CD4-positive, alpha-beta T cell (primary cell): ENCODE measurements around the gene XCR1. TPM values are rescaled to one million over a fixed set of nuclear protein-coding genes. Genes with fewer than 3 reads are reported as not detected.

ENCODE experiments used
- ATAC-seq: fragments of 200-7000 bp; cut with Tn5 transposase; one replicate; pipeline ENCODE4 v1.10.0; 2022; ENCODE audit warnings: mild to moderate bottlenecking; ENCODE audit not compliant: poor library complexity
- CTCF ChIA-PET: fragments of 350-600 bp; sonication (Branson Sonifier 250); formaldehyde crosslinking; loops from one replicate; lab custom pipeline; 2021; ENCODE audit warnings: antibody characterized with exemption, inconsistent platforms; lab: Charles Lee
- POLR2A ChIA-PET: fragments of 350-600 bp; sonication (Branson Sonifier 250); formaldehyde crosslinking; loops from one replicate; lab custom pipeline; 2021; ENCODE audit warnings: antibody characterized with exemption, inconsistent platforms; lab: Charles Lee
- DNase-seq, 14 experiments: peaks; one replicate each; pipeline ENCODE4 v3.0.0-alpha.2; 2013 to 2020; ENCODE audit warnings: mixed read lengths in 2 of 14
- H3K27ac ChIP-seq, 2 donors: one replicate each; pipeline versions ENCODE4 v1.5.1 to v1.7.0; 2013; ENCODE audit warnings: low read length in 2 of 2, low read depth in 1 of 2, mild to moderate bottlenecking in 1 of 2
- H3K27me3 ChIP-seq, 2 experiments: 1 replicate in 1 of 2; 2 replicates in 1 of 2; pipeline versions ENCODE4 v1.6.1 to v1.7.0; 2013; ENCODE audit warnings: low read length in 2 of 2, control low read depth in 1 of 2, mild to moderate bottlenecking in 1 of 2, moderate library complexity in 1 of 2; ENCODE audit not compliant: insufficient read depth in 2 of 2, control insufficient read depth in 1 of 2
- H3K36me3 ChIP-seq: one replicate; pipeline ENCODE4 v1.6.1; 2013; ENCODE audit warnings: low read length, control low read depth; ENCODE audit not compliant: insufficient read depth
- H3K4me1 ChIP-seq: one replicate; pipeline ENCODE4 v1.6.1; 2013; ENCODE audit warnings: low read length, control low read depth; ENCODE audit not compliant: insufficient read depth
- H3K4me3 ChIP-seq: one replicate; pipeline ENCODE4 v1.5.1; 2013; ENCODE audit warnings: mild to moderate bottlenecking, low read length, moderate library complexity
- H3K9me3 ChIP-seq, 2 experiments: 1 replicate in 1 of 2; 2 replicates in 1 of 2; pipeline versions ENCODE4 v1.6.1 to v1.7.0; 2013; ENCODE audit warnings: low read length in 2 of 2, mild to moderate bottlenecking in 2 of 2, control low read depth in 1 of 2, moderate library complexity in 1 of 2; ENCODE audit not compliant: control insufficient read depth in 1 of 2, insufficient read depth in 1 of 2
- H3K27ac Mint-ChIP-seq: one replicate; pipeline ENCODE4 v1.8.0; 2020; ENCODE audit warnings: mixed read lengths
- H3K27me3 Mint-ChIP-seq: one replicate; pipeline ENCODE4 v1.8.0; 2021; ENCODE audit warnings: mixed read lengths
- H3K36me3 Mint-ChIP-seq: one replicate; pipeline ENCODE4 v1.8.0; 2021; ENCODE audit warnings: low read depth, mixed read lengths
- H3K4me1 Mint-ChIP-seq: one replicate; pipeline ENCODE4 v1.8.0; 2021; ENCODE audit warnings: low read depth, mixed read lengths
- H3K4me3 Mint-ChIP-seq: one replicate; pipeline ENCODE4 v1.8.0; 2020; ENCODE audit warnings: mild to moderate bottlenecking, mixed read lengths
- H3K9me3 Mint-ChIP-seq: one replicate; pipeline ENCODE4 v1.8.0; 2020; ENCODE audit warnings: mixed read lengths
- CTCF ChIP-seq: fragments of 200-600 bp; IDR thresholded peaks from one replicate; pipeline ENCODE4 v1.8.0; 2022; ENCODE audit warnings: antibody characterized with exemption, mild to moderate bottlenecking
- intact Hi-C, 2 experiments: fragments of 100-400 bp; cut with DNase I in 1 of 2; cut with micrococcal nuclease in 1 of 2; formaldehyde crosslinking; loops; one replicate each; pipeline versions ENCODE4 v1.15.1 to v1.9.0; 2023 to 2025; cut with DNase I, micrococcal nuclease
- total RNA-seq, 174 experiments: library from RNA in 2 of 174; stranded (reverse) in 2 of 174; gene quantifications; one replicate each; pipeline ENCODE4 v1.2.3 and lab custom pipeline; 2021 to 2026

XCR1 gene
- total RNA-seq, 2 experiments from 2014 or later = 0.14 to 0.20 TPM

GRCh38 chr3:46062679-46063078 is 35.4 kb upstream of the XCR1 start:
- Mint-ChIP-seq H3K4me1 (peaks cover 43% of the 10 kb centered on the region), H3K27ac (no peak overlapping the region), H3K36me3 (no peaks in the 10 kb centered on the region), H3K4me3 (no peak overlapping the region), H3K27me3 (peaks cover 10% of the 10 kb centered on the region), H3K9me3 (no peaks in the 10 kb centered on the region)
- Histone ChIP-seq H3K36me3 (no peaks in the 10 kb centered on the region), H3K27ac (no peak overlapping the region), H3K4me1 (peaks cover 63% of the 10 kb centered on the region), H3K27me3 (no peaks in the 10 kb centered on the region), H3K4me3 (no peak overlapping the region), H3K9me3 (no peaks in the 10 kb centered on the region)
- intact Hi-C loops = no loop called here
- no peak for TF ChIP-seq CTCF
- DNase-seq (no peak), ATAC-seq (no peak)
- POLR2A ChIA-PET = interaction anchor here (0.7 kb wide), 1 partner anchor 193 kb away, joined by 4 read pairs; no protein-coding TSS in a partner anchor
- CTCF ChIA-PET = interaction anchor here (1.0 kb wide), 1 partner anchor 16 kb away, joined by 5 read pairs; no protein-coding TSS in a partner anchor

- ChIA-PET POLR2A (no interaction called here), CTCF (interaction anchor here (1.0 kb wide), 1 partner anchor 124 kb away, joined by 3 read pairs; no protein-coding TSS in a partner anchor)
- peaks cover 35% of the 10 kb centered on the region for H3K4me1 Mint-ChIP-seq
- peaks cover 15% of the 10 kb centered on the region for H3K27me3 Mint-ChIP-seq
- intact Hi-C loops = no loop called here
- H3K9me3 ChIP-seq = no peaks in the 10 kb centered on the region
- no peaks in the 10 kb centered on the region for H3K36me3 ChIP-seq
- H3K4me3 Mint-ChIP-seq = no peak overlapping the region
- no peak overlapping the region for H3K27ac Mint-ChIP-seq
- DNase-seq (no peak), ATAC-seq (no peak)
- no peak overlapping the region for H3K27ac ChIP-seq
- H3K36me3 Mint-ChIP-seq = no peaks in the 10 kb centered on the region
- no peaks in the 10 kb centered on the region for H3K9me3 Mint-ChIP-seq
- peaks cover 55% of the 10 kb centered on the region for H3K4me1 ChIP-seq
- no peaks in the 10 kb centered on the region for H3K27me3 ChIP-seq
- H3K4me3 ChIP-seq = no peak overlapping the region
- no peak for TF ChIP-seq CTCF
These were observed 34.6 kb upstream of the XCR1 start for GRCh38 chr3:46061887-46062286.

- no peaks in the 10 kb centered on the region for H3K9me3 Mint-ChIP-seq
- Histone ChIP-seq H3K27ac (no peak overlapping the region), H3K27me3 (no peaks in the 10 kb centered on the region), H3K4me3 (no peak overlapping the region), H3K36me3 (no peaks in the 10 kb centered on the region), H3K4me1 (peaks cover 48% of the 10 kb centered on the region), H3K9me3 (no peaks in the 10 kb centered on the region)
- POLR2A ChIA-PET = no interaction called here
- no peak overlapping the region for H3K4me3 Mint-ChIP-seq
- H3K36me3 Mint-ChIP-seq = no peaks in the 10 kb centered on the region
- DNase-seq (no peak), ATAC-seq (no peak)
- no peak overlapping the region for H3K27ac Mint-ChIP-seq
- intact Hi-C loops = no loop called here
- peaks cover 16% of the 10 kb centered on the region for H3K27me3 Mint-ChIP-seq
- no peak for TF ChIP-seq CTCF
- CTCF ChIA-PET = interaction anchor here (1.0 kb wide), 1 partner anchor 123 kb away, joined by 3 read pairs; no protein-coding TSS in a partner anchor
- H3K4me1 Mint-ChIP-seq = peaks cover 28% of the 10 kb centered on the region
These were observed 33.9 kb upstream of the XCR1 start for GRCh38 chr3:46061108-46061720.
